ENCODE data around the gene FGF22.

- no peak for TF ChIP-seq POLR2A (IDR thresholded peaks at IDR 0.05)
- TF ChIP-seq CTCF (IDR thresholded peaks at IDR 0.05) = no peak
Observed at GRCh38 chr19:646779-647565, 7.3 kb downstream of the FGF22 start.
